Smooth muscle cell (in vitro differentiated cells): ENCODE data around the gene RNASE4. TPM values are rescaled to one million over a fixed set of nuclear protein-coding genes. Genes with fewer than 3 reads are reported as not detected.
A peak's percentile ranks its signal among the peaks of the same experiment; 100 is the strongest.
"Not testable (repeated sequence)": the region's sequence is repeated elsewhere in the genome, so short reads cannot be mapped to it uniquely, and the experiment has no call there.

Experiments used
- DNase-seq: peaks from one replicate; lab custom pipeline; 2025; ENCODE audit not compliant: unreplicated experiment; lab: John Stamatoyannopoulos, UW
- H2AFZ ChIP-seq: fragments of 200-600 bp; sonication (generic); 2 replicates; pipeline ENCODE4 v1.6.0; 2016; ENCODE audit warnings: antibody characterized with exemption, low read depth, mild to moderate bottlenecking
- H3F3A ChIP-seq: fragments of 200-600 bp; sonication (generic); 2 replicates; pipeline ENCODE4 v1.6.0; 2017; ENCODE audit warnings: antibody characterized with exemption, low read depth
- H3K27ac ChIP-seq: fragments of 200-600 bp; sonication (generic); 2 replicates; pipeline ENCODE4 v1.5.1; 2016; ENCODE audit warnings: low read depth, mild to moderate bottlenecking
- H3K27me3 ChIP-seq: fragments of 200-600 bp; sonication (generic); 2 replicates; pipeline ENCODE4 v1.6.1; 2016; ENCODE audit warnings: low read depth, mild to moderate bottlenecking
- H3K36me3 ChIP-seq: fragments of 200-600 bp; sonication (generic); 2 replicates; pipeline ENCODE4 v1.5.1; 2016; ENCODE audit warnings: low read depth
- H3K4me1 ChIP-seq: fragments of 200-600 bp; sonication (generic); 2 replicates; pipeline ENCODE4 v1.5.1; 2016; ENCODE audit warnings: low read depth
- H3K4me2 ChIP-seq: fragments of 200-600 bp; sonication (generic); 2 replicates; pipeline ENCODE4 v1.6.0; 2016; ENCODE audit warnings: mild to moderate bottlenecking
- H3K4me3 ChIP-seq: fragments of 200-600 bp; sonication (generic); 2 replicates; pipeline ENCODE4 v1.5.1; 2016; ENCODE audit warnings: mild to moderate bottlenecking
- H3K79me2 ChIP-seq: fragments of 200-600 bp; sonication (generic); 2 replicates; pipeline ENCODE4 v1.6.0; 2016; ENCODE audit warnings: low read depth, mild to moderate bottlenecking
- H3K9ac ChIP-seq: fragments of 200-600 bp; sonication (generic); 2 replicates; pipeline ENCODE4 v1.6.0; 2016; ENCODE audit warnings: low read depth
- H3K9me3 ChIP-seq: fragments of 200-600 bp; sonication (generic); replicated peaks from 2 replicates; pipeline ENCODE4 v1.5.1; 2016; ENCODE audit warnings: low read depth
- H4K20me1 ChIP-seq: fragments of 200-600 bp; sonication (generic); 2 replicates; pipeline ENCODE4 v1.6.0; 2016; ENCODE audit warnings: low read depth
- WGBS: methylation state at CpG from one replicate; pipeline ENCODE4 v1.1.7; 2016; ENCODE audit warnings: low lambda C conversion rate; 5-methylcytosine and 5-hydroxymethylcytosine counted together
- polyA plus RNA-seq: library from polyadenylated mRNA; unstranded; fragments of >200 nt; fragmentation: Nextera tagmentation; extraction: Ambion mirVana; gene quantifications from 2 replicates; pipeline ENCODE4 v1.2.1, GENCODE V29; 2016
- total RNA-seq: library from RNA; depleted of rRNA; stranded (reverse); fragments of >200 nt; gene quantifications from 2 replicates; pipeline ENCODE4 v1.2.3, GENCODE V29; 2014
- TF ChIP-seq, protein P1 (sequence below): fragments of 200-600 bp; sonication (generic); IDR thresholded peaks from 2 replicates; pipeline ENCODE4 v1.5.1; 2017; ENCODE audit warnings: borderline replicate concordance, mild to moderate bottlenecking, antibody characterized with exemption; ENCODE audit not compliant: insufficient read depth, poor library complexity, severe bottlenecking

RNASE4 gene
- total and polyA plus RNA-seq, 2 experiments from 2014 or later, result 28.6 to 34.8 TPM

- no peaks in the 10 kb centered on the region for H3K9me3 ChIP-seq
- H3F3A ChIP-seq, result no peaks in the 10 kb centered on the region
- no peak overlapping the region for H3K27ac ChIP-seq
- H3K36me3 ChIP-seq, result no peaks in the 10 kb centered on the region
- H3K79me2 ChIP-seq, result no peaks in the 10 kb centered on the region
- WGBS, result 3% methylated on average over 31 of the region's 31 CpGs
- no peak for DNase-seq
- TF ChIP-seq, protein P1, sequence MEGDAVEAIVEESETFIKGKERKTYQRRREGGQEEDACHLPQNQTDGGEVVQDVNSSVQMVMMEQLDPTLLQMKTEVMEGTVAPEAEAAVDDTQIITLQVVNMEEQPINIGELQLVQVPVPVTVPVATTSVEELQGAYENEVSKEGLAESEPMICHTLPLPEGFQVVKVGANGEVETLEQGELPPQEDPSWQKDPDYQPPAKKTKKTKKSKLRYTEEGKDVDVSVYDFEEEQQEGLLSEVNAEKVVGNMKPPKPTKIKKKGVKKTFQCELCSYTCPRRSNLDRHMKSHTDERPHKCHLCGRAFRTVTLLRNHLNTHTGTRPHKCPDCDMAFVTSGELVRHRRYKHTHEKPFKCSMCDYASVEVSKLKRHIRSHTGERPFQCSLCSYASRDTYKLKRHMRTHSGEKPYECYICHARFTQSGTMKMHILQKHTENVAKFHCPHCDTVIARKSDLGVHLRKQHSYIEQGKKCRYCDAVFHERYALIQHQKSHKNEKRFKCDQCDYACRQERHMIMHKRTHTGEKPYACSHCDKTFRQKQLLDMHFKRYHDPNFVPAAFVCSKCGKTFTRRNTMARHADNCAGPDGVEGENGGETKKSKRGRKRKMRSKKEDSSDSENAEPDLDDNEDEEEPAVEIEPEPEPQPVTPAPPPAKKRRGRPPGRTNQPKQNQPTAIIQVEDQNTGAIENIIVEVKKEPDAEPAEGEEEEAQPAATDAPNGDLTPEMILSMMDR, result peak; percentile 29
- no peak overlapping the region for H3K9ac ChIP-seq
- peak overlapping the region; percentile 77 for H3K4me2 ChIP-seq
- peak overlapping the region; percentile 24 for H3K4me3 ChIP-seq
- H3K27me3 ChIP-seq, result peaks cover 54% of the 10 kb centered on the region
- H3K4me1 ChIP-seq, result no peaks in the 10 kb centered on the region
- H2AFZ ChIP-seq, result peak overlapping the region; percentile 42
- H4K20me1 ChIP-seq, result no peaks in the 10 kb centered on the region
Measured at GRCh38 chr14:20662968-20663732, 21.2 kb upstream of the RNASE4 start.

- H2AFZ ChIP-seq, result not testable (repeated sequence)
- 85% methylated on average over 7 of the region's 7 CpGs for WGBS
Measured at GRCh38 chr14:20666400-20666961, 17.9 kb upstream of the RNASE4 start.

GRCh38 chr14:20667957-20668356 lies 16.4 kb upstream of the RNASE4 start:
- Histone ChIP-seq H2AFZ (no peak overlapping the region), H3K9ac (no peak overlapping the region), H3F3A (no peaks in the 10 kb centered on the region), H3K4me2 (no peak overlapping the region), H3K36me3 (no peaks in the 10 kb centered on the region), H3K4me3 (no peak overlapping the region), H3K9me3 (no peaks in the 10 kb centered on the region), H3K79me2 (no peaks in the 10 kb centered on the region), H4K20me1 (no peaks in the 10 kb centered on the region), H3K4me1 (no peaks in the 10 kb centered on the region), H3K27me3 (peaks cover 18% of the 10 kb centered on the region), H3K27ac (no peak overlapping the region)
- 95% methylated on average over 2 of the region's 2 CpGs for WGBS
- no peak for DNase-seq
- TF ChIP-seq, protein P1, result no peak

More at GRCh38 chr14:20666400-20666961, 17.9 kb upstream of the RNASE4 start:
- not testable (repeated sequence) for DNase-seq, H3K9me3 ChIP-seq, H3K79me2 ChIP-seq, H3K27ac ChIP-seq, H3K4me2 ChIP-seq, H3K4me1 ChIP-seq, H3K9ac ChIP-seq, H3K36me3 ChIP-seq, H4K20me1 ChIP-seq, H3K4me3 ChIP-seq, H3F3A ChIP-seq
- H3K27me3 ChIP-seq, result peaks cover 32% of the 10 kb centered on the region

DNA sequence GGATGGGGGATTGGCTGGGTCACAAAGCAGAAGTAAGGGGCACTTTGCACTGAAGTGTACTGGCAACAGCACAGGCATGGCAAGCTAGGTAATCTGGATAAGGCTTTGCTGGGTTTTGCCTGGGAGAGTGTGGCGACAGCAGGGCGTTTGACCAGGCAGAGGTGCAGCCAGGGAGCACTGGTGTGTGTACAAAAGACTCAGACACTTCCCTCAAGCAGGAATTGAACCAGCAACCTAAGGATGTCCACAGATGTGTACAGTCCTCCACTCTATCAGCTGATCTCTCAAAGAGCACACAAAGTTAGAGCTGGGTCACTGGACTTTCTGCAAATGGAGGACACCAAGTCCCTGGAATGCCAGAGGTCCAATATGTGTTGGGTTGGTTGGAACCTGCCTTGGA lies 15.4 kb upstream of the RNASE4 start:
- no peak for DNase-seq
- 89% methylated on average over 2 of the region's 2 CpGs for WGBS

More for the DNA sequence above, 15.4 kb upstream of the RNASE4 start:
- Histone ChIP-seq H3K4me2 (no peak overlapping the region), H3K9ac (no peak overlapping the region), H3K27me3 (peaks cover 8% of the 10 kb centered on the region), H3K79me2 (no peaks in the 10 kb centered on the region), H3K4me1 (no peaks in the 10 kb centered on the region), H3K27ac (no peak overlapping the region), H3K4me3 (no peak overlapping the region), H3F3A (no peaks in the 10 kb centered on the region), H3K36me3 (no peaks in the 10 kb centered on the region), H4K20me1 (no peaks in the 10 kb centered on the region), H3K9me3 (no peaks in the 10 kb centered on the region), H2AFZ (no peak overlapping the region)
- TF ChIP-seq, protein P1, result no peak
